ENCODE results near the gene SERPINA5. TPM values are rescaled to one million over a fixed set of nuclear protein-coding genes. Genes with fewer than 3 reads are reported as not detected.

The SERPINA5 gene
- polyA plus RNA-seq, 1 experiment = not detected

GRCh38 chr14:94593376-94593748, 12.1 kb downstream of the SERPINA5 start:
- no peak for DNase-seq (ENCODE audit: low read depth, low spot score)
- Histone ChIP-seq H3K27me3 (ENCODE audit: control insufficient read depth, insufficient read depth, low read length) (peaks cover 5% of the 10 kb centered on the region), H3K4me3 (ENCODE audit: low read depth, low read length) (no peak overlapping the region), H3K9me3 (ENCODE audit: control insufficient read depth, insufficient read depth, low read length) (no peaks in the 10 kb centered on the region), H3K27ac (ENCODE audit: low read depth, low read length) (no peak overlapping the region)
- no peak for TF ChIP-seq CTCF (IDR thresholded peaks at IDR 0.05; ENCODE audit: low read depth, low read length)
- CTCF ChIA-PET = interaction anchor here (0.6 to 1.7 kb wide), 2 partner anchors 45 to 934 kb away, joined by 3 to 4 read pairs; no protein-coding TSS in a partner anchor
- POLR2A ChIA-PET = no interaction called here

- TF ChIP-seq CTCF (IDR thresholded peaks at IDR 0.05; ENCODE audit: low read depth, low read length) = no peak
- H3K27me3 ChIP-seq (ENCODE audit: control insufficient read depth, insufficient read depth, low read length) = peaks cover 3% of the 10 kb centered on the region
- H3K9me3 ChIP-seq (ENCODE audit: control insufficient read depth, insufficient read depth, low read length) = no peaks in the 10 kb centered on the region
- ChIA-PET CTCF (no interaction called here), POLR2A (no interaction called here)
- H3K4me3 ChIP-seq (ENCODE audit: low read depth, low read length) = no peak overlapping the region
- H3K27ac ChIP-seq (ENCODE audit: low read depth, low read length) = no peak overlapping the region
- DNase-seq (ENCODE audit: low read depth, low spot score) = no peak
These were observed 12.7 kb downstream of the SERPINA5 start for GRCh38 chr14:94593749-94594431.

GRCh38 chr14:94594441-94594840, 13.2 kb downstream of the SERPINA5 start:
- no peak for TF ChIP-seq CTCF (IDR thresholded peaks at IDR 0.05; ENCODE audit: low read depth, low read length)
- no peaks in the 10 kb centered on the region for H3K9me3 ChIP-seq (ENCODE audit: control insufficient read depth, insufficient read depth, low read length)
- no peaks in the 10 kb centered on the region for H3K27me3 ChIP-seq (ENCODE audit: control insufficient read depth, insufficient read depth, low read length)
- no peak overlapping the region for H3K4me3 ChIP-seq (ENCODE audit: low read depth, low read length)
- DNase-seq (ENCODE audit: low read depth, low spot score) = no peak
- ChIA-PET CTCF (no interaction called here), POLR2A (no interaction called here)
- no peak overlapping the region for H3K27ac ChIP-seq (ENCODE audit: low read depth, low read length)

GRCh38 chr14:94595912-94596311, 14.7 kb downstream of the SERPINA5 start:
- no peak overlapping the region for H3K27ac ChIP-seq (ENCODE audit: low read depth, low read length)
- H3K9me3 ChIP-seq (ENCODE audit: control insufficient read depth, insufficient read depth, low read length) = no peaks in the 10 kb centered on the region
- CTCF ChIA-PET = no interaction called here
- POLR2A ChIA-PET = no interaction called here
- no peaks in the 10 kb centered on the region for H3K27me3 ChIP-seq (ENCODE audit: control insufficient read depth, insufficient read depth, low read length)
- DNase-seq (ENCODE audit: low read depth, low spot score) = no peak
- TF ChIP-seq CTCF (IDR thresholded peaks at IDR 0.05; ENCODE audit: low read depth, low read length) = no peak
- no peak overlapping the region for H3K4me3 ChIP-seq (ENCODE audit: low read depth, low read length)

GRCh38 chr14:94596361-94596760, 15.1 kb downstream of the SERPINA5 start:
- Histone ChIP-seq H3K4me3 (ENCODE audit: low read depth, low read length) (no peak overlapping the region), H3K9me3 (ENCODE audit: control insufficient read depth, insufficient read depth, low read length) (no peaks in the 10 kb centered on the region), H3K27me3 (ENCODE audit: control insufficient read depth, insufficient read depth, low read length) (no peaks in the 10 kb centered on the region), H3K27ac (ENCODE audit: low read depth, low read length) (no peak overlapping the region)
- TF ChIP-seq CTCF (IDR thresholded peaks at IDR 0.05; ENCODE audit: low read depth, low read length) = no peak
- POLR2A ChIA-PET = no interaction called here
- CTCF ChIA-PET = no interaction called here
- no peak for DNase-seq (ENCODE audit: low read depth, low spot score)

Measured in AG04450 (cell line).